ENCODE measurements around the gene FOXD2. TPM values are rescaled to one million over a fixed set of nuclear protein-coding genes. Genes with fewer than 3 reads are reported as not detected.

FOXD2 gene
- total and polyA plus RNA-seq, 12 donors: 0.31 to 3.3 (median 0.81) TPM

DNA sequence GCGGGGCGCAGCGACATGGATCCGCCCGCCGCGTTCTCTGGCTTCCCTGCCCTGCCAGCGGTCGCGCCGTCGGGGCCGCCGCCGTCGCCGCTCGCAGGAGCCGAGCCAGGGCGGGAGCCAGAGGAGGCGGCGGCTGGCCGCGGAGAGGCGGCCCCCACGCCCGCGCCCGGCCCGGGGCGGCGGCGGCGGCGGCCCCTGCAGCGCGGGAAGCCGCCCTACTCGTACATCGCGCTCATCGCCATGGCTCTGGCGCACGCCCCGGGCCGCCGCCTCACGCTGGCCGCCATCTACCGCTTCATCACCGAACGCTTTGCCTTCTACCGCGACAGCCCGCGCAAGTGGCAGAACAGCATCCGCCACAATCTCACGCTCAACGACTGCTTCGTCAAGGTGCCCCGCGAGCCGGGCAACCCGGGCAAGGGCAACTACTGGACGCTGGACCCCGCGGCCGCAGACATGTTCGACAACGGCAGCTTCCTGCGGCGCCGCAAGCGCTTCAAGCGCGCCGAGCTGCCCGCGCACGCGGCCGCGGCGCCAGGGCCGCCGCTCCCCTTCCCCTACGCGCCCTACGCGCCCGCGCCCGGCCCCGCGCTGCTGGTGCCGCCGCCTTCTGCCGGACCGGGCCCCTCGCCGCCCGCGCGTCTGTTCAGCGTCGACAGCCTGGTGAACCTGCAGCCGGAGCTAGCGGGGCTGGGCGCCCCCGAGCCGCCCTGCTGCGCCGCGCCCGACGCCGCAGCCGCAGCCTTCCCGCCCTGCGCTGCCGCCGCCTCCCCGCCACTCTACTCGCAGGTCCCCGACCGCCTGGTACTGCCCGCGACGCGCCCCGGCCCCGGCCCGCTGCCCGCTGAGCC is 21.3 kb upstream of the FOXD2 start:
- no peak for TF ChIP-seq POLR2A (IDR thresholded peaks at IDR 0.05)
- TF ChIP-seq, protein P1, sequence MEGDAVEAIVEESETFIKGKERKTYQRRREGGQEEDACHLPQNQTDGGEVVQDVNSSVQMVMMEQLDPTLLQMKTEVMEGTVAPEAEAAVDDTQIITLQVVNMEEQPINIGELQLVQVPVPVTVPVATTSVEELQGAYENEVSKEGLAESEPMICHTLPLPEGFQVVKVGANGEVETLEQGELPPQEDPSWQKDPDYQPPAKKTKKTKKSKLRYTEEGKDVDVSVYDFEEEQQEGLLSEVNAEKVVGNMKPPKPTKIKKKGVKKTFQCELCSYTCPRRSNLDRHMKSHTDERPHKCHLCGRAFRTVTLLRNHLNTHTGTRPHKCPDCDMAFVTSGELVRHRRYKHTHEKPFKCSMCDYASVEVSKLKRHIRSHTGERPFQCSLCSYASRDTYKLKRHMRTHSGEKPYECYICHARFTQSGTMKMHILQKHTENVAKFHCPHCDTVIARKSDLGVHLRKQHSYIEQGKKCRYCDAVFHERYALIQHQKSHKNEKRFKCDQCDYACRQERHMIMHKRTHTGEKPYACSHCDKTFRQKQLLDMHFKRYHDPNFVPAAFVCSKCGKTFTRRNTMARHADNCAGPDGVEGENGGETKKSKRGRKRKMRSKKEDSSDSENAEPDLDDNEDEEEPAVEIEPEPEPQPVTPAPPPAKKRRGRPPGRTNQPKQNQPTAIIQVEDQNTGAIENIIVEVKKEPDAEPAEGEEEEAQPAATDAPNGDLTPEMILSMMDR (IDR thresholded peaks at IDR 0.05): no peak
- no peaks in the 10 kb centered on the region for H3K9me3 ChIP-seq (replicated peaks in 1 of 3)
- H3K4me1 ChIP-seq (replicated peaks in 1 of 2): no peaks in the 10 kb centered on the region
- WGBS, 4 donors: 0 to 17% (median 2%) methylated on average over 1 to 134 of the region's 134 CpGs
- H3K27me3 ChIP-seq: peaks cover 14% of the 10 kb centered on the region
- H3K27ac ChIP-seq: no peak overlapping the region
- DNase-seq: no peak
- H3K36me3 ChIP-seq (replicated peaks in 1 of 2): no peaks in the 10 kb centered on the region
- peak overlapping the region in 1 of 4 donors; percentile 26 for H3K4me3 ChIP-seq
- intact Hi-C loops (cut with DNase I): no loop called here

DNA sequence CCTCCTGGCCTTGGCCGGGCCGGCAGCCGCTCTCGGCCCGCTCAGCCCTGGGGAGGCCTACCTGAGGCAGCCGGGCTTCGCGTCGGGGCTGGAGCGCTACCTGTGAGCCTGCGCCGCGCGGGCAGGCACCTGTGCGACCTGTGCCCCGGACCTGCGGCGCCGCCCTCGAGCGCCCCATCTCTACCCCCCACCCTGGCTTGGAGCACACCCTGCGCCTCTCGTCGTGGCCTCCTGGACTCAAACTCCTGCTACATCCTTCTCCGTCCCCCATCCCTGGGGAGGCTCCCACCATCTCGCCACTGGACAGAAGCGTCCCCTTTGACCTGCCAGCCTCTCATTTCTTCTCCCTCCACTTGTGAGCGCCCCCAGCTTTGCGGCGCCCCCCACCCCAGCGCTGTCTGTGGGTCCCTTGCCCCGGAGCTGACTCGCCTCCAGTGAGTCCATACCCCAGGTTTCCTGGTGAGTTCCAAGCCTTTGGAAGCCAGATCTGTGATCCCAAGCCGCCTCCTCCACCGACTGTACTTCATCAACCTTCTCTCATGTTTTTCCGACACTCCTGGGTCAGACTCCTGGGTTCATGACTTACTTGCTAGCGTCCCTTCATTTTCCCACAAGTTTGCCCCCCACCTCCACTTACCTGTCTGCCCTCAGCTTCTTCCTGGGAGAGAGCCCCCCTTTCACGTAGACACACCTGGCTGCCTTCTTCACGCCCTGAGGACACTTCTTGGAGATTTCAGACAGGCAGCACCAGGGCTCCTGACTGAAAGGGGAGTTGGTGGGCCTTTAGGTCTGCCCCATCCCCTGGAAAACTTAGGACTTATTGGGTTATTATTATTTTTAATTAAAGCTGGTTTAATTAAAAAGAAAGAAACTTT is 20.4 kb upstream of the FOXD2 start:
- Histone ChIP-seq H3K36me3 (replicated peaks in 1 of 2) (no peaks in the 10 kb centered on the region), H3K27me3 (peaks cover 14% of the 10 kb centered on the region), H3K9me3 (replicated peaks in 1 of 3) (no peaks in the 10 kb centered on the region), H3K4me1 (replicated peaks in 1 of 2) (no peaks in the 10 kb centered on the region), H3K27ac (no peak overlapping the region), H3K4me3 (peak overlapping the region in 1 of 4 donors; percentile 26)
- WGBS, 4 donors: 31 to 66% (median 37%) methylated on average over 14 to 39 of the region's 39 CpGs
- intact Hi-C loops (cut with DNase I): no loop called here
- TF ChIP-seq, protein P1 (IDR thresholded peaks at IDR 0.05): no peak
- TF ChIP-seq POLR2A (IDR thresholded peaks at IDR 0.05): no peak
- DNase-seq: no peak

- WGBS, 4 donors: 74 to 89% (median 79%) methylated on average over 2 of the region's 2 CpGs
- intact Hi-C loops (cut with DNase I): no loop called here
- no peak overlapping the region for H3K27ac ChIP-seq
- H3K4me1 ChIP-seq (replicated peaks in 1 of 2): no peaks in the 10 kb centered on the region
- H3K4me3 ChIP-seq: no peak overlapping the region
- TF ChIP-seq, protein P1 (IDR thresholded peaks at IDR 0.05): no peak
- TF ChIP-seq POLR2A (IDR thresholded peaks at IDR 0.05): no peak
- H3K27me3 ChIP-seq: peaks cover 14% of the 10 kb centered on the region
- no peak for DNase-seq
- no peaks in the 10 kb centered on the region for H3K36me3 ChIP-seq (replicated peaks in 1 of 2)
- no peaks in the 10 kb centered on the region for H3K9me3 ChIP-seq (replicated peaks in 1 of 3)
Measured at GRCh38 chr1:47418122-47418521, 19.7 kb upstream of the FOXD2 start.

GRCh38 chr1:47418681-47419325 is 19.0 kb upstream of the FOXD2 start:
- H3K4me3 ChIP-seq: no peak overlapping the region
- intact Hi-C loops (cut with DNase I): no loop called here
- peaks cover 14% of the 10 kb centered on the region for H3K27me3 ChIP-seq
- no peak for TF ChIP-seq POLR2A (IDR thresholded peaks at IDR 0.05)
- TF ChIP-seq, protein P1 (IDR thresholded peaks at IDR 0.05): no peak
- no peaks in the 10 kb centered on the region for H3K4me1 ChIP-seq (replicated peaks in 1 of 2)
- WGBS, 4 donors: 92 to 95% (median 93%) methylated on average over 6 of the region's 6 CpGs
- no peak overlapping the region for H3K27ac ChIP-seq
- DNase-seq: no peak
- H3K36me3 ChIP-seq (replicated peaks in 1 of 2): no peaks in the 10 kb centered on the region
- no peaks in the 10 kb centered on the region for H3K9me3 ChIP-seq (replicated peaks in 1 of 3)
